DOHH2 (cell line): ENCODE data around the gene RNF149.

Experiments used
- CTCF ChIP-seq: fragments of 200-600 bp; sonication (generic); IDR thresholded peaks from one replicate; pipeline ENCODE4 v1.5.1; 2014; ENCODE audit warnings: antibody characterized with exemption, mild to moderate bottlenecking, low read depth, low read length; ENCODE audit not compliant: poor library complexity, severe bottlenecking
- EZH2phosphoT487 ChIP-seq: fragments of 200-600 bp; sonication (generic); IDR thresholded peaks from 2 replicates; pipeline ENCODE4 v1.6.1; 2017; ENCODE audit warnings: borderline replicate concordance, mild to moderate bottlenecking, antibody characterized with exemption, low read length, moderate library complexity, mixed read lengths

- no peak for TF ChIP-seq CTCF
- no peak for TF ChIP-seq EZH2phosphoT487
These were observed 76.4 kb downstream of the RNF149 start for GRCh38 chr2:101231937-101232730.
